ENCODE data around the gene ULK3.

GRCh38 chr15:74824976-74825375 lies 18.0 kb downstream of the ULK3 start:
- TF ChIP-seq CTCF (IDR thresholded peaks at IDR 0.05; ENCODE audit: poor library complexity) (no peak), EZH2 (IDR thresholded peaks at IDR 0.05; ENCODE audit: borderline replicate concordance) (no peak), EZH2phosphoT487 (IDR thresholded peaks at IDR 0.05; ENCODE audit: low read depth, severe bottlenecking, unreplicated experiment) (no peak)

All from hepatocyte (in vitro differentiated cells).